Loucy (cell line): ENCODE data around the gene KLK10.

ENCODE experiments used
- H2AFZ ChIP-seq: fragments of 200-600 bp; sonication (generic); 2 replicates; pipeline ENCODE4 v1.6.0; 2016; ENCODE audit warnings: antibody characterized with exemption, mild to moderate bottlenecking, low read length, moderate library complexity
- H3F3A ChIP-seq: fragments of 200-600 bp; 2 replicates; pipeline ENCODE4 v1.6.0; 2016; ENCODE audit warnings: antibody characterized with exemption, low read depth, mild to moderate bottlenecking
- H3K27me3 ChIP-seq: fragments of 200-600 bp; sonication (generic); 2 replicates; pipeline ENCODE4 v1.6.1; 2014; ENCODE audit warnings: low read length, mild to moderate bottlenecking; ENCODE audit not compliant: insufficient read depth, poor library complexity, severe bottlenecking
- H3K36me3 ChIP-seq: fragments of 200-600 bp; sonication (generic); 2 replicates; pipeline ENCODE4 v1.6.1; 2016; ENCODE audit warnings: low read length; ENCODE audit not compliant: insufficient read depth
- H3K4me1 ChIP-seq: fragments of 200-600 bp; sonication (generic); 2 replicates; pipeline ENCODE4 v1.5.1; 2014; ENCODE audit warnings: low read length, mild to moderate bottlenecking; ENCODE audit not compliant: insufficient read depth, poor library complexity, severe bottlenecking
- H3K4me2 ChIP-seq: fragments of 200-600 bp; sonication (generic); 2 replicates; pipeline ENCODE4 v1.6.0; 2014; ENCODE audit warnings: antibody characterized with exemption, low read length, low read depth, mild to moderate bottlenecking; ENCODE audit not compliant: poor library complexity, severe bottlenecking
- H3K4me3 ChIP-seq: fragments of 200-600 bp; sonication (generic); 2 replicates; pipeline ENCODE4 v1.5.1; 2014; ENCODE audit warnings: low read length, mild to moderate bottlenecking, mixed read lengths; ENCODE audit not compliant: poor library complexity, severe bottlenecking
- H3K79me2 ChIP-seq: fragments of 200-600 bp; sonication (generic); 2 replicates; pipeline ENCODE4 v1.6.1; 2014; ENCODE audit warnings: low read length; ENCODE audit not compliant: insufficient read depth
- H3K9ac ChIP-seq: fragments of 200-600 bp; sonication (generic); 2 replicates; pipeline ENCODE4 v1.6.0; 2014; ENCODE audit warnings: mild to moderate bottlenecking, low read depth, low read length, moderate library complexity; ENCODE audit not compliant: poor library complexity, severe bottlenecking
- H3K9me2 ChIP-seq: fragments of 200-600 bp; sonication (generic); replicated peaks from 2 replicates; pipeline ENCODE4 v1.6.1; 2016; ENCODE audit warnings: low read depth, low read length, mixed read lengths
- H3K9me3 ChIP-seq: fragments of 200-600 bp; sonication (generic); 2 replicates; pipeline ENCODE4 v1.6.1; 2014; ENCODE audit warnings: mild to moderate bottlenecking, antibody characterized with exemption, low read length, low read depth; ENCODE audit not compliant: insufficient read depth
- H4K20me1 ChIP-seq: fragments of 200-600 bp; sonication (generic); 2 replicates; pipeline ENCODE4 v1.6.0; 2014; ENCODE audit warnings: antibody characterized with exemption, low read length, mild to moderate bottlenecking; ENCODE audit not compliant: insufficient read depth, poor library complexity, severe bottlenecking
- CTCF ChIP-seq: fragments of 200-600 bp; sonication (generic); conservative IDR thresholded peaks from 2 replicates; pipeline ENCODE4 v1.5.1; 2014; ENCODE audit warnings: mild to moderate bottlenecking, antibody characterized with exemption, low read length
- EZH2phosphoT487 ChIP-seq: fragments of 200-600 bp; IDR thresholded peaks from 2 replicates; pipeline ENCODE4 v1.6.1; 2018; ENCODE audit warnings: antibody characterized with exemption, mild to moderate bottlenecking, moderate library complexity, borderline replicate concordance

The KLK10 gene

GRCh38 chr19:51044327-51044726 is 24.8 kb upstream of the KLK10 start:
- H3K9me3 ChIP-seq: no peaks in the 10 kb centered on the region; the same call in 1 of the 2 replicates
- no peaks in the 10 kb centered on the region for H3K4me1 ChIP-seq
- H2AFZ ChIP-seq: no peak overlapping the region
- H3K27me3 ChIP-seq: no peaks in the 10 kb centered on the region
- no peaks in the 10 kb centered on the region for H3K36me3 ChIP-seq
- TF ChIP-seq EZH2phosphoT487 (no peak), CTCF (no peak)
- no peaks in the 10 kb centered on the region for H4K20me1 ChIP-seq
- no peak overlapping the region for H3K9ac ChIP-seq
- no peaks in the 10 kb centered on the region for H3F3A ChIP-seq
- H3K79me2 ChIP-seq: no peaks in the 10 kb centered on the region
- H3K4me3 ChIP-seq: no peak overlapping the region
- H3K4me2 ChIP-seq: no peak overlapping the region
- no peaks in the 10 kb centered on the region for H3K9me2 ChIP-seq

GRCh38 chr19:51043497-51043896 is 24.0 kb upstream of the KLK10 start:
- H4K20me1 ChIP-seq: no peaks in the 10 kb centered on the region
- no peaks in the 10 kb centered on the region for H3K9me2 ChIP-seq
- no peaks in the 10 kb centered on the region for H3K36me3 ChIP-seq
- no peak overlapping the region for H3K4me3 ChIP-seq
- H3F3A ChIP-seq: no peaks in the 10 kb centered on the region
- no peak overlapping the region for H3K9ac ChIP-seq
- H3K4me2 ChIP-seq: no peak overlapping the region
- H3K9me3 ChIP-seq: no peaks in the 10 kb centered on the region; the same call in 1 of the 2 replicates
- H2AFZ ChIP-seq: no peak overlapping the region
- no peaks in the 10 kb centered on the region for H3K4me1 ChIP-seq
- H3K79me2 ChIP-seq: no peaks in the 10 kb centered on the region
- TF ChIP-seq EZH2phosphoT487 (no peak), CTCF (no peak)
- no peaks in the 10 kb centered on the region for H3K27me3 ChIP-seq

GRCh38 chr19:51040151-51040550 is 20.6 kb upstream of the KLK10 start:
- H3K79me2 ChIP-seq: no peaks in the 10 kb centered on the region
- no peaks in the 10 kb centered on the region; the same call in 1 of the 2 replicates for H3K9me3 ChIP-seq
- H3K9ac ChIP-seq: no peak overlapping the region
- no peak overlapping the region for H2AFZ ChIP-seq
- no peaks in the 10 kb centered on the region for H4K20me1 ChIP-seq
- H3K4me1 ChIP-seq: no peaks in the 10 kb centered on the region
- H3K4me3 ChIP-seq: no peak overlapping the region
- H3K9me2 ChIP-seq: no peaks in the 10 kb centered on the region
- no peak for TF ChIP-seq EZH2phosphoT487
- TF ChIP-seq CTCF: no peak
- H3K36me3 ChIP-seq: no peaks in the 10 kb centered on the region
- H3K27me3 ChIP-seq: no peaks in the 10 kb centered on the region
- H3F3A ChIP-seq: no peaks in the 10 kb centered on the region
- H3K4me2 ChIP-seq: no peak overlapping the region
